Measurements from ENCODE around the gene PKM.

The PKM gene

DNA sequence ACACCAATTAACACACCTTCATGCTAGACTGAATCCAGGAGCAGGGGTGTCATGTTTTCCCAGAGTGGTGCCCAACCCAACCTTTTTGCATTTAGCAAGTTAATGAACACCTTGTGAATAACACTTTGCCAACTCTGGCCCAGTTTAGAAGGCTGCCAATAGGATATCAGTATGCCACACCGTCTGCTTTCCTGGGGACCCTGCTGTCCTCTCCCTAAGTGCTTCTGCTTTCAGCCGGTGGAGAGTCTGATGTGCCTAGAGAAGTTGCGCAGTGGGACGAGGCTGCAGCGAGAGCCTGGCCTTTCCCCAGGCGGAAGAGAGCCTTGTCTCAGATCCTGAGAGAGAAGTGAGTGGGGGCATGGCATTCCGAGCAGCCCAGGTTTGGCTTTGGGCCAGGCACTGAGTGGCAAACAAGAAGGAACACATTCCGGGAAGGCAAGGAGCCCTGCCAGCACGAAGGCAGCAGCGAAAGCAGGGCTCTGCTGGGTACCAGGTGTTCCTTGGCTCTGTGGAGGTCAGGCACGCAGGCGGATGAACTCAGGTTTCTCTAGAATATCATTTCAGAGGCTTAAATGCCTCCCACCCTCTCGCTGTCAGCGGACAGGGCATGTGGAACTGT is 75.9 kb downstream of the PKM start:
- Histone ChIP-seq H3K9ac (ENCODE audit: low read length) (no peak overlapping the region), H3K27ac (ENCODE audit: low read depth, low read length) (no peak overlapping the region), H3K4me1 (ENCODE audit: control insufficient read depth, insufficient read depth, low read length) (peaks cover 10% of the 10 kb centered on the region; the same call in 1 of the 2 replicates), H3K27me3 (ENCODE audit: control insufficient read depth, insufficient read depth, low read length) (peaks cover 6% of the 10 kb centered on the region; the same call in 1 of the 2 replicates), H3K36me3 (ENCODE audit: control insufficient read depth, insufficient read depth, low read length) (no peaks in the 10 kb centered on the region), H3K9me3 (ENCODE audit: control insufficient read depth, insufficient read depth, low read depth, low read length) (no peaks in the 10 kb centered on the region), H3K4me3 (ENCODE audit: low read depth, low read length) (no peak overlapping the region)

DNA sequence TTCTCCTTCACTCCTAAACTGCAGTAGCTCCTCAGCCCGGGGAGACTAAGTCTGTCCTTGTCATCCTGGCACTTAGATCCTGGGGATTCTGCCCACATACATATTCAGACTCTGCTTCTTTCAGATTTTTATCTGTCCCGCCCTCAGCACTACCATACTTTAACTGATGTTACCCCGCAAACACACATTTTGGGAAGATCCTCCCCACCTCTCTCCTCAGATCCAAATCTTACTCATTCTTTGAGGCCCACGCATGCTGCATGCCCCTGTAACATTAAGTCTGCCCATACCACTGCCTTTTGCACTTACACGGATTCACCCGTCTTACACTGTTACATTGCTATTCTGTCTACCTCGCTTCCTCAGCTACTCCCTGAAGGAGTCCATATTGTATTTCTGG is 76.7 kb downstream of the PKM start:
- Histone ChIP-seq H3K27ac (ENCODE audit: low read depth, low read length) (no peak overlapping the region), H3K9ac (ENCODE audit: low read length) (no peak overlapping the region), H3K9me3 (ENCODE audit: control insufficient read depth, insufficient read depth, low read depth, low read length) (no peaks in the 10 kb centered on the region), H3K36me3 (ENCODE audit: control insufficient read depth, insufficient read depth, low read length) (no peaks in the 10 kb centered on the region), H3K4me3 (ENCODE audit: low read depth, low read length) (no peak overlapping the region), H3K27me3 (ENCODE audit: control insufficient read depth, insufficient read depth, low read length) (peaks cover 6% of the 10 kb centered on the region; the same call in 1 of the 2 replicates), H3K4me1 (ENCODE audit: control insufficient read depth, insufficient read depth, low read length) (peaks cover 10% of the 10 kb centered on the region; the same call in 1 of the 2 replicates)

DNA sequence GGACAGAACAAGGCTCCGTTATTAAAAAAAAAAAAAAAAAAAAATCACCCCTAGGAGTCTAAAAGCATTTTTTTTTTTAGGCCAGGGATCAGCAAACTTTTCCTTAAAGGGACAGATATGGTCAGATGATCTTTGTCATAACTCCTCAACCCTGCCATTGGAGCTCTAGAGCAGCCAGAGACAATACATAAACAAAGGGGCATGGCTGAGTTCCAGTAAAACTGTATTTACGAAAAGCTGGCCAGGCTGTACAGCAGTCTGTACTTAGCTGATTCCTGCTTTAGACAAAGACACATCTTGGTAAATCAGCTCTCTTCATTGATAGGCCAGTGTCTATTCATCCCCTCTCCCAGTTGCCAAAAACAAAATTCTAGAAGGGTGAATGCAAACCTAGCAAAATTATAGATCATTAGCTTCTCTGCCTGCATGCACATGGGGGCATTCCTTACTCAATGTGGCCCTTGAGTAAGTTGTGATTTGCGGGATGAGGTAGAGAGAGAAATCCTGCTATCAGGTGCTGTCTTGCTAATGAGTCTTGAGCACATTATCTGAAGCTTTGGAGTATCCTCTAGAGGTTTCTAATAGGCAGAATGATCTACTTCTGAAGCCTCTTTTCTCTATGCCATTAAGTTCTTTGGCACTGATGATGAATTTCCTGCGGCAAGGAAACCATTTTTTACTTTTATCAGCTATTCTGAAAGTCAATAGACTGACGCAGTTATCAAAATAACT is 77.6 kb downstream of the PKM start:
- Histone ChIP-seq H3K36me3 (ENCODE audit: control insufficient read depth, insufficient read depth, low read length) (no peaks in the 10 kb centered on the region), H3K27me3 (ENCODE audit: control insufficient read depth, insufficient read depth, low read length) (peaks cover 6% of the 10 kb centered on the region; the same call in 1 of the 2 replicates), H3K4me1 (ENCODE audit: control insufficient read depth, insufficient read depth, low read length) (peaks cover 10% of the 10 kb centered on the region; the same call in 1 of the 2 replicates), H3K27ac (ENCODE audit: low read depth, low read length) (no peak overlapping the region), H3K9me3 (ENCODE audit: control insufficient read depth, insufficient read depth, low read depth, low read length) (no peaks in the 10 kb centered on the region), H3K9ac (ENCODE audit: low read length) (no peak overlapping the region), H3K4me3 (ENCODE audit: low read depth, low read length) (no peak overlapping the region)

All from HUES6 (cell line).